GM20431 (cell line): ENCODE measurements around the gene ZNF775.

Experiments used
- in situ Hi-C: fragments of 300-500 bp; cut with MseI, MboI; formaldehyde crosslinking; loops from one replicate; pipeline ENCODE4 v1.15.0; 2020; ENCODE audit warnings: low sequenced_read_pairs; ENCODE audit not compliant: unreplicated experiment

The ZNF775 gene

GRCh38 chr7:150368096-150368883, 10.8 kb upstream of the ZNF775 start, which contains the start of gene REPIN1:
TSS of gene REPIN1 (plus strand) at chr7:150368822. CDS start at chr7:150369712, 890 bp downstream.
- in situ Hi-C loops: no loop called here

- in situ Hi-C loops: no loop called here
Observed at GRCh38 chr7:150368884-150369747, 10.0 kb upstream of the ZNF775 start.

DNA sequence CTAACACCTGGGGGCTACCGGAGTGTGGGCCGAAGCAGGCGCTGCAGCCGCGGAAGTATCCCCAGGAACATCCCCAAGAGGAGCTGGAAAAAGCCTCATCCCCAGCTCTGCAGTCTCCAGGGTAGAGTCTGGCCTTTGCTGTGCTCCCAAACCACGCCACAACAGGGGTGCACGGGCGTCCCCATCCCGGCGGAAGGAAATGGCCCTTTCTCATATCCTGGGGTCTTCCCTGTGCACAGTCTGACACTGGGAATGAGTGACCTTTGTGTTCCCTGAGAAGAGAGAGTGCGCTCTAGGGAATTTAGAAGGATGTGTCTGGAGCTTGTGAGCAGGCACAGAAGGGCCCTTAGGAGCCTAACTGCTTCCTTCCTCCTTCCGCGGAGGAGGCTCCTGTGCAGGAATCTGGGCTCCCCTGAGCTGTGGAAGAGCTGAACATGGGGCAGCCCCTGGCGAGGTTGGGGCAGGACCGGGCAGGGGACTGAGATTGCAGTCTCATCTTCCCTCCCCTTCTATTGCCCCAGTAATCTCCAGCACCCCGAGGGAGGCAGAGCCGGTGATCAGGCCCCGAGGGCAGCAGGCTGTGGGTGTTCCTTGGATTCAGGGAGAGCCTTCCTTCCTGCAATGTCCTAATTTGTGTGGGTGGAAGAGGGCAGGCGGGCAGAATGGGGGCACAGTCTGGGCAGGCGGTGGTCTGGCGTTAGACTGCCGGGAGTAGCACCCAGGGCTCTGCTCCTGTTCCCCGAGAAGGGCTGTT, 9.2 kb upstream of the ZNF775 start:
- in situ Hi-C loops: no loop called here

GRCh38 chr7:150370612-150371071, 8.5 kb upstream of the ZNF775 start:
- in situ Hi-C loops: no loop called here

DNA sequence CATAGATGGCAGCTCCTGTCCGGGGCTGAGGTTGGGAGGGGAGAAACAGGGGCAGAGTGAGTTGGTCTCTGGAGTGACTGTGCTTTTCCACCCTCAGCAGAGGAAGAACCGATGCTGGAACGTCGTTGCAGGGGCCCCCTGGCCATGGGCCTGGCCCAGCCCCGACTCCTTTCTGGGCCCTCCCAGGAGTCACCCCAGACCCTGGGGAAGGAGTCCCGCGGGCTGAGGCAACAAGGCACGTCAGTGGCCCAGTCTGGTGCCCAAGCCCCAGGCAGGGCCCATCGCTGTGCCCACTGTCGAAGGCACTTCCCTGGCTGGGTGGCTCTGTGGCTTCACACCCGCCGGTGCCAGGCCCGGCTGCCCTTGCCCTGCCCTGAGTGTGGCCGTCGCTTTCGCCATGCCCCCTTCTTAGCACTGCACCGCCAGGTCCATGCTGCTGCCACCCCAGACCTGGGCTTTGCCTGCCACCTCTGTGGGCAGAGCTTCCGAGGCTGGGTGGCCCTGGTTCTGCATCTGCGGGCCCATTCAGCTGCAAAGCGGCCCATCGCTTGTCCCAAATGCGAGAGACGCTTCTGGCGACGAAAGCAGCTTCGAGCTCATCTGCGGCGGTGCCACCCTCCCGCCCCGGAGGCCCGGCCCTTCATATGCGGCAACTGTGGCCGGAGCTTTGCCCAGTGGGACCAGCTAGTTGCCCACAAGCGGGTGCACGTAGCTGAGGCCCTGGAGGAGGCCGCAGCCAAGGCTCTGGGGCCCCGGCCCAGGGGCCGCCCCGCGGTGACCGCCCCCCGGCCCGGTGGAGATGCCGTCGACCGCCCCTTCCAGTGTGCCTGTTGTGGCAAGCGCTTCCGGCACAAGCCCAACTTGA, 7.8 kb upstream of the ZNF775 start:
- in situ Hi-C loops: no loop called here

DNA sequence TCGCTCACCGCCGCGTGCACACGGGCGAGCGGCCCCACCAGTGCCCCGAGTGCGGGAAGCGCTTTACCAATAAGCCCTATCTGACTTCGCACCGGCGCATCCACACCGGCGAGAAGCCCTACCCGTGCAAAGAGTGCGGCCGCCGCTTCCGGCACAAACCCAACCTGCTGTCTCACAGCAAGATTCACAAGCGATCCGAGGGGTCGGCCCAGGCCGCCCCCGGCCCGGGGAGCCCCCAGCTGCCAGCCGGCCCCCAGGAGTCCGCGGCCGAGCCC, 7.2 kb upstream of the ZNF775 start:
- in situ Hi-C loops: no loop called here

DNA sequence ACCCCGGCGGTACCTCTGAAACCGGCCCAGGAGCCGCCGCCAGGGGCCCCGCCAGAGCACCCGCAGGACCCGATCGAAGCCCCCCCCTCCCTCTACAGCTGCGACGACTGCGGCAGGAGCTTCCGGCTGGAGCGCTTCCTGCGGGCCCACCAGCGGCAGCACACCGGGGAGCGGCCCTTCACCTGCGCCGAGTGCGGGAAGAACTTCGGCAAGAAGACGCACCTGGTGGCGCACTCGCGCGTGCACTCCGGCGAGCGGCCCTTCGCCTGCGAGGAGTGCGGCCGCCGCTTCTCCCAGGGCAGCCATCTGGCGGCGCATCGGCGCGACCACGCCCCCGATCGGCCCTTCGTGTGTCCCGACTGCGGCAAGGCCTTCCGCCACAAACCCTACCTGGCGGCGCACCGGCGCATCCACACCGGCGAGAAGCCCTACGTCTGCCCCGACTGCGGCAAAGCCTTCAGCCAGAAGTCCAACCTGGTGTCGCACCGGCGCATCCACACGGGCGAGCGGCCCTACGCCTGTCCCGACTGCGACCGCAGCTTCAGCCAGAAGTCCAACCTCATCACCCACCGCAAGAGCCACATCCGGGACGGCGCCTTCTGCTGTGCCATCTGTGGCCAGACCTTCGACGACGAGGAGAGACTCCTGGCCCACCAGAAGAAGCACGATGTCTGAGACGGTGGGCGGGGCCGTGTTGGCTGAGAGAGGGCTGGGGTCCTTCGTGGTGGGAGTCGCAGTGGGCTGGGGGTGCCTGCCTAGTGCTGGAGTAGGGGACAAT, 6.7 kb upstream of the ZNF775 start:
- in situ Hi-C loops: no loop called here

DNA sequence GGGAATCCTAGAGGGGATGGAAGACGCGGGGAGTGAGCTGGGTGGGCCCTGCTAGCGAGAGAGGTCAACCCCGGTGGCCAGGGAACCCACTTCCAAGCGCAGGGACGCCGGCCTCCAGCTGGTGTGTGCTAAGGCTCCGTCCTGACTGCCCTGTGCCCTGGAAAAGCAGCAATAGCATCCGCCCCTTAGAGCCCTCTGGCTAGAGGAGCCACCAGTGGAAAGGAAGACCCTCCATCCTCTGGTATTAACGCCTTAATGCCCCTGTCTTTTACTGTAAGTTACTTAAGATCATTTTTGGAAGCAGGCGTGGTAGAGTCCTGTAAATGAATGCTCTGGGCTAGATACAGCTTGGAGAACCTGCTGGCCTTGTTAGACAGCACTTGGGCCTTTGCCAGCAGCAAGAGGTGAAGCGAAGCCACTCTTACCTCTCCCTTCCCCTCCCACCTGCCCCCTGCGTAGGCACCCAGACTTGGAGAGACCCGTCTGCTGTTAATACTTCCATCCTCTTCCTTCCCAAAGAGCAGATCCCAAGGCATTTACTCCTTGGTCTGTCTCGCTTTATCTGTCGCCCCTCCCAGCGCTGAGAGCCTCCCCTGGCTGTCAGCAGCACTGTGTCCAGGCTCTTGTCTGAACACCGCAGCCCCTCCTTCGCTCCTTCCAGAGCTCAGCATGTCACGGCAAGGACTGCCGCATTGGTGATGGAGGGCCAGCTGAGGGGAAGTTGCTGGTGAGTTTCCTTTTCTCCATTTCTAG, 5.9 kb upstream of the ZNF775 start:
- in situ Hi-C loops: no loop called here

- in situ Hi-C loops: no loop called here
Observed at GRCh38 chr7:150374026-150374425, 5.1 kb upstream of the ZNF775 start.

DNA sequence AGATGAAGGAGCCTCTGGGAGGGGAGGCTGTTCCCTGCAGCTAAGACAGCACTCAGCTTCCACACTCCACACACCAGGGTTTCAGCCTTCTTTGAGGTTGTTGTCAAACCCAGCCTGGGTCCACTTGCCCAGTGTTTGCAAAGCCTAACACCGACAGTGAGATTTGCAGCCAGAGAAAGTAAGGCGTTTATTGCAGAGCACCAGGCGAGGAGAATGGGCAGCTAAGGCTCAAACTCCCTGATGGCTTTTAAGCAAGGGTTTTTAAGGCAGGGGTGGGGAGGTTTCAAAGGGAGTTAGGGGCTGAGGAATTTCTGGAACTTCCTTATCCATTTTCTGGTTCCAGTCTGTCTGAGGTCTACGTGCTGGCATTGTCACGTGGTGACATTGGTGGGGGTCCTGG, 4.7 kb upstream of the ZNF775 start:
- in situ Hi-C loops: no loop called here

GRCh38 chr7:150375662-150376521, 3.2 kb upstream of the ZNF775 start:
- in situ Hi-C loops: no loop called here

- in situ Hi-C loops: no loop called here
Observed at GRCh38 chr7:150376560-150376959, 2.6 kb upstream of the ZNF775 start.

- in situ Hi-C loops: no loop called here
Observed at GRCh38 chr7:150377196-150377595, 1.9 kb upstream of the ZNF775 start.

DNA sequence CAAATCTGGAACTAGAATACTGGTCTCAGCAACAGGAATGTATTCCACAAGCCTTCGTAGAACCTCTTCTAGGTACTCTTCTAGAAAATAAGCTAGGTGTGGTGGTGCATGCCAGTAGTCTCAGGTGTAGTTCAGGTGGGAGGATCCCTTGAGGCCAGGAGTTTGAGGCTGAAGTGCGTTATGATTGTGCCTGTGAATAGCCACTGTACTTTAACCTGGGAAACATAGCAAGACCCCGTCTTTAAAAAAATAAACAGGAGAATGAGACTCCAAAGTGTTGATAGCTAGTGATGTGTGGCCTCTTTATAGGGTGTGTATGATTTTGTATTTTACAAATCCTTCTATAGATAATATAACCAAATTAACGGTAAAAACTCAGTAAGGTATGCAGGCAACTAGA, 1.5 kb upstream of the ZNF775 start:
- in situ Hi-C loops: no loop called here

DNA sequence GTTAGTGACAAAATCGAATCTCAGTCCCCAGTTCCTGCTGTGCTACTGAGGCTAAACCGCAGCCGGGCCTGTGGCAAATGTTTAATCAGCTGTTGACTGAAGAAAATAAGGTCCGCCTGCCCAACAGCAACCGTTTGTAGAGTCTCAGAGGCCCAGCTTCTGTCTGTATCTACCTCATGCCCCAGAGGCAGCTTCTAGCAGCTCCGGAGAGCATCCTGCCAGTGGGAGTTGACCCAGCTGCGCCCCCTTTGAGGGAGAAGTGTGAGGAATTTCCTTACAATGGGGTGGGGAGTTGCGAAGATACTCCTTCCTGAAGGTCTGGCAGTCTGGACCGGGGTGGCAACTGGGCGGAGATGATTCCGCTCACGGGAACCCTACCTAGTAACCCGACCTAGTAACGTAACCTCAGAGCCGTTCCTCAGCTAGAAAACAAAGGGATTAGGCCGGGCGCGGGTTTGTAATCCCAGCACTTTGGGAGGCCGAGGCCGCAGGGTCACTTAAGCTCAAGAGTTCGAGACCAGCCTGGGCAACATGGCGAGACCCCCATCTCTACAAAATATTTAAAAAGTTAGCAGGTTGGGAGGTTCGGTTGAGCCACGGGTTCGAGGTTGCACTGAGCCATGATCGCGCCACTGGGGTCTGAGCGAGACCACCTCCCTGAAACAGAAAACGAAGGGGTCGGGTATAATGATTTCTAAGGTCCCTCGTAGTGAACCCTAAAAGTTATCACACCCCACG, 846 bp upstream of the ZNF775 start:
- in situ Hi-C loops: no loop called here

- in situ Hi-C loops: no loop called here
Observed at GRCh38 chr7:150379441-150380379, 580 bp downstream of the ZNF775 start.
